ENCODE data around the gene SMIM44.

Gene SMIM44

GRCh38 chr19:3500429-3501101, 17.3 kb upstream of the SMIM44 start, which contains the start of gene DOHH:
DOHH (minus strand) TSS chr19:3500674; CDS start chr19:3496814, 3,860 bp downstream.
- peak; percentile 97 for DNase-seq (ENCODE audit: low spot score)

DNA sequence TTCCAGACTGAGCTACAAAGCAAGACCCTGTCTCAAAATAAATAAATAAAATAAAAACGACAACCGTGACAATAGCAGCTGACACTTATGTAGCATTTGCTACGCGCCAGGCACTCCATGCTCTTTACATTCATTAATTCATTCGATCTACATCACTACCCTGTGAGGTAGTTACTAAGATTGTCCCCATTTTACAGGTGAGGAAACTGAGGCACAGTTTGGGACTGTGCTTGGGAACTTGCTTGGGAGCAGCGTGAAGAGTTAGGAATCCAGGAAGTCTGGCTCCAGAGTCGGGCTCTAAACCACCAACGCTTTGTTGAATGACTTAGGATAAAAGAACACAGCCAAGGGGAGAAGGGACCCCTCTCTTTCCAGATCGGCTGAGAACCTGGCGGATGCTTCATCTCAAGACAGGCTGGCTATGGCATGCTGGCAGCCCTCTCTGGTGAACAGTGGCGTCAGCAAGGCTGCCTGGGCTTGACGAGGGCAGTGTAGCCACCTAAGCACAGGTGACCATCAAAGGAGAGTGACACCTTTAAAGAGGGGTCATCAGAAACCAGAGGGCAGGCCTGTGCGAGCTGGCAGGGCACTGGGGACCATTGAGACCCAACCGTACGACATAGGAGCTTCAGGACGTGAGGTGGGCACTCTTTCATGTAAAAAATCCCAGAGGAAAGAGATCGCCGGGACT, 16.6 kb upstream of the SMIM44 start:
- no peak for DNase-seq (ENCODE audit: low spot score)

- DNase-seq (ENCODE audit: low spot score) = no peak
Observed at GRCh38 chr19:3497757-3498520, 14.7 kb upstream of the SMIM44 start.

GRCh38 chr19:3496392-3497273, 13.4 kb upstream of the SMIM44 start:
- DNase-seq (ENCODE audit: low spot score) = no peak

- DNase-seq (ENCODE audit: low spot score) = peak; percentile 39
Observed at GRCh38 chr19:3494559-3494958, 11.3 kb upstream of the SMIM44 start.

DNA sequence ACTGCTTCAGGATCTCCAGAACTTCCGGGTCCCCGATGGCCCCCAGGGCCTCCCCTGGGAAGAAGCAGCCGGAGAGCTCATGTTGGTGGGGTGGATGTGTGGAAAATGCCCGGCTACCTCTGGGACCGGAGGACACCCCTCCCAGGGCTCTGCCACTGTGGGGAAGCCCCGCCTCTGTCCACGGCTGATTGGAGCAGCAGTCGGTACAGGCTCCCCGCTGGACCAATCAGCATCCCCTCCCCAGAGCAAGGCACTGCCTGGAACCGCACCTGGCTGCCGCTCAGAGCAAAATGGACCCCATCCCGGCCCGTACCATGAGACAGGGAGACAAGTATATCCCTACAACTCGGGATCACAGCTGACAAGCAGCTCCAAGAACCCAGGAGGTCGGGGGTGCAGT, 10.8 kb upstream of the SMIM44 start:
- peak; percentile 49 for DNase-seq (ENCODE audit: low spot score)

DNA sequence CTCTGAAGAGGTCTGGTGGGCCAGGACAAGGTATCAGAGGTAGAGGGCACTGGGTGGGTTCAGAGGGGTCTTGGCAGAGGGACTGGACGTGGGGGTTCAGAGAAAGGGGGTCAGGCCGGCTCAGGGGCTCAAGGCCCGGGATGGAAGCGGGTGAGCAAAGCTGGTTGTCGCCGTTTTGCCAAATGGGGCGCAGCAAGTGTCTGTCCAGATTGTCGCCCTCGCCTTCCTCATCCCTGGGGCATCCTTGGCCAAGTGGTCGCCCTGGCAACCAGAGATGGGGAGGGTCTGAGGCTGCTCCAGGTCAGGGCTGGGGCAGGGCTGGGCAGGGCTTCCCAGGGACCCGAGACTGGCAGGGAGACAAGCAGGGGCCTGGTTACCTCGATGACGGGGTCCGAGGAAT, 10.4 kb upstream of the SMIM44 start:
- no peak for DNase-seq (ENCODE audit: low spot score)

DNA sequence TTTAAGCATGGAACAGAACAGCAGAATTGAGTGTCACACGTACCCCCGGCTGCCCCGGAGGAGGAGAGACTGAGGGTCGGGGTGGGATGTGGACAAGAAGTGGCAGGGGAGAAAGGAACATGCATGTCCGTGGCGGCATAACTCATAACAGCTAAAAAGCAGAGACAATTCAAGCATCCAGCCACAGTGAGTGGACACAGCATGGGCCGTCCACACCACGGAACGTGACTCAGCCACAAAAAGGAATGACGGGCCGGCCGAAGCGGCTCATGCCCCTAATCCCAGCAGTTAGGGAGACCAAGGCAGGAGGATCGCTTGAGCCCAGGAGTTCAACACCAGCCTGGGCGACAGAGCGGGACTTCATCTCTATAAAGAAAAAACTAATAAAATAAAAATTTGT, 9.7 kb upstream of the SMIM44 start:
- no peak for DNase-seq (ENCODE audit: low spot score)

GRCh38 chr19:3492131-3492839, 9.0 kb upstream of the SMIM44 start:
- no peak for DNase-seq (ENCODE audit: low spot score)

DNA sequence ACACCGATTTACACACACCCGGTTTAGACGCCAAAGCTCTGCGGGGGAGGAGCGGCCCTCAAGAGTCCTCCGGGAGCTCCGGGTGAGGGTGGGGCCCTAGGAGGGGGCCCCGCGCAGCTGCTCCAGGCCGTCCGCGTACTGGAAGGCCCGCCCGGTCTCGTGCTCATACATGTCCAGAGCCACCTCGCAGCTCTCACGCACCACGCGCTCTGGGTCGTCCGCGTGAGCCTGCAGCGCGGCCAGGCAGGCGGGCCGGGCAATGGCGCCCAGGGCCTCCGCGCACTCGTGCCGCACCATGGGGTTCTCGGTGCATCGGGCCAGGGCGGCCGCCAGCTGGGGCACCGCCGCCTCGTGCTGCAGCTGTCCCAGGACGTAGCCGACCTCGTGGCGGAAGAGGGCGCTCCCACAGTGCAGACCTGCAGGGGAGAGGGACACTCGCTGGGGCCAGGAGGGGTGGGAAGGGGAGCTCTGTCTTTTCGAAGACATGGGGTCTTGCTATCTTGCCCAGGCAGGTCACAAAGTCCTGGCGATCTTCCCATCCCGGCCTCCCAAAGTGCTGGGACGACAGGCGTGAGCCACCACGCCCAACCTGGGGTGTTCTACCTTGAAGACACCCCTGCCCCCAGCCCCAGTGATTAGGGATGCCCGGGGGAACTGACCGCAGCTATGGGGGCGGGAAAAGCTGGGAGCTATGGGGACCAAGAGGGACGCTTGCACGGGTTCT, 8.3 kb upstream of the SMIM44 start:
- DNase-seq (ENCODE audit: low spot score) = no peak

DNA sequence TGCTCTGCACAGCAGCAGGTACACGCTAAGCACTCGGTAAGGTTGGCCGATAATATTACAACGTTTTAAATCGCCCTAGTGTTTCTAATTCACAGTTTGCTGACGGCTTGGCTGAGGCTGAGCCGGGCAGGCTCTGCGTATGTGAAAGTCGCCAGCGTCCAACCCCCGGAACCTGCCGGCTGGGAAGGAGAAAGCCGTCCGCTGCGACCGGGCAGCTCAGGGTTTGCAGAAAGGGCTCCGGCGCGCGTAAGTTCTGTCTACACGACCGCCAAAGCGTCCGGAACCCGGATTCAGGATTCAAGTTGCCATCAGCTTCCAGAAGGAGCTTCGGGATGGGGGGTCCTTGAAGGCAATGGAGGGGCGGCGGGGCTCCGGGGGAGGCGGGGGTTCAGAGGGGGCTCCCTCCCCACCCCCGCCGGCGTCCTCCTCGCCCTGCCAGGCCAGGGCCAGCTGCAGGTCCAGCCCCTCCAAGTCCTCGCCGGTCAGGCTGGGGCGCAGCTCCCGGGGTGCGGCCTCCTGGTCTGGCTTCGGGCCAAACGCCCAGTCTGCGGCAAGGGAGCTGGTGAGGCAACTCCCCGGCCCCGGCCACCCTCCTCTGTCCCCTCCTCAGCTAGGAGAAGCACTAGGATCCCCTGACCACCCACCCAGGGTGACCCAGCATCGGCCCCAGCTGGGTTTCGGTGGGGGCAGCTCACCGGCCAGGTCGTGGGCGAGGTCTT, 575 bp downstream of the SMIM44 start:
- DNase-seq (ENCODE audit: low spot score) = no peak

GRCh38 chr19:3481241-3482090, 1.8 kb downstream of the SMIM44 start:
- no peak for DNase-seq (ENCODE audit: low spot score)

DNA sequence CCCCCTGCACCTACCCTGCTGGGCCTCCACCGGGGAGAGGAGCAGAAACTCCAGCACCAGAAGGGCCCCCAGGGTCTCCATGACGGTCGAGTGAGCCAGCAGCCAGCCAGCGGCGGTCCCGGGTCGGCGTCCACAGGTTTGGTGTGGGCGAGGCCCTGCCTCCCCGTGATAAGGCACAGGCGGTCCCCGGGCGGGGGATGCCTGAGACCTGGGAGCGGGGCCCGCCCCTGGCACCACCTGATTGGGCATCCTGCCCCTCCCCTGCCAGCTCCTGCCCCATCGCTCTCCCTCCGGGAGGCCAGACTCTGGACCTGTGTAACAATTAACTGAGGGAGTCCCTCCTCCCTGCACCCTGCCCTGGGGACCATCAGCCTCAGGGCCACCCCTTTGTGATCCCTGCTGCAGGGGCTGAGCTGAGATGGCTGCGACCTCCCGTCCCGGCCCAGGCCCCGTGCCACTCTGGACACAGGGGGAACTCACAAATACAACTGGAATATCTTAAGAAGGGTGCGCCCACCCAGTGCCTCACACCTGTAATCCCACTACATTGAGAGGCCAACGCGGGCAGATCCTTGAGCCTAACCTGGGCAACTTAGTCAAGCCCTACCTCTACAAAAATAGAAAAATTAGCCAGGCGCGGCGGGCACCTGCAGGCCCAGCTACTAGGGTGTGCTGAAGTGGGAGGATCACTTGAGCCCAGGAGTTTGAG, 2.7 kb downstream of the SMIM44 start, which contains the start of gene SMIM24:
SMIM24 (minus strand) TSS at position 143 of the 709 bp plus-strand sequence; CDS start at position 81, 62 bp downstream.
- DNase-seq (ENCODE audit: low spot score) = no peak

GRCh38 chr19:3479834-3480215, 3.4 kb downstream of the SMIM44 start:
- no peak for DNase-seq (ENCODE audit: low spot score)

DNA sequence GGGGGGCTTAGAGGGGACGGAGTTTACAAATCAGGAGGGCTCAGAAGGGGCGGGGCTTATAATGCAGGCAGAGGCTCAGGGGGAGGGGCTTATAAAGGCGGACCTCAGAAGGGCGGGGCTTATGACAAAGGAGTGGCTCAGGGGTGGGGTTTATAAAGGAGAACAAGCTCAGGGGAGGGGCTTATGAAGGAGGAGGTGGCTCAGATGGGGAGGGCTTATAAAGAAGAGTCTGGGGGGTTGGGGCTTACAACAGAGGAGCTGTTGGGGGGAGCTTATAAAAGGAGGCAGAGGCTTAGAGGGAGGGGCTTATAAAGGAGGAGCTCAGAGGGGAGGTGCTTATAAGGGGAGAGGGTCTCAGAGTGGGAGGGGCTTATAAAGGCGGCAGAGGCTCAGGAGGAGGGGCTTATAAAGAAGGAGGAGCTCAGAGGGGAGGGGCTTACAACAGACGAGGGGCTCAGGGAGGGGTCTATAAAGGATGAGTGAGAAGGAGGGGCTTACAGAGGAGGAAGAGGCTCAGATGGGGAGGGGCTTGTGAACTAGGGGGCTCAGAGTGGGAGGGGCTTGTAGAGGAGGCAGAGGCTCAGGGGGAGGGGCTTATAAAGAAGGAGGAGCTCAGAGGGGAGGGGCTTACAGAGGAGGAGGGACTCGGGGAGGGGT, 3.9 kb downstream of the SMIM44 start:
- DNase-seq (ENCODE audit: low spot score) = peak; percentile 31

DNA sequence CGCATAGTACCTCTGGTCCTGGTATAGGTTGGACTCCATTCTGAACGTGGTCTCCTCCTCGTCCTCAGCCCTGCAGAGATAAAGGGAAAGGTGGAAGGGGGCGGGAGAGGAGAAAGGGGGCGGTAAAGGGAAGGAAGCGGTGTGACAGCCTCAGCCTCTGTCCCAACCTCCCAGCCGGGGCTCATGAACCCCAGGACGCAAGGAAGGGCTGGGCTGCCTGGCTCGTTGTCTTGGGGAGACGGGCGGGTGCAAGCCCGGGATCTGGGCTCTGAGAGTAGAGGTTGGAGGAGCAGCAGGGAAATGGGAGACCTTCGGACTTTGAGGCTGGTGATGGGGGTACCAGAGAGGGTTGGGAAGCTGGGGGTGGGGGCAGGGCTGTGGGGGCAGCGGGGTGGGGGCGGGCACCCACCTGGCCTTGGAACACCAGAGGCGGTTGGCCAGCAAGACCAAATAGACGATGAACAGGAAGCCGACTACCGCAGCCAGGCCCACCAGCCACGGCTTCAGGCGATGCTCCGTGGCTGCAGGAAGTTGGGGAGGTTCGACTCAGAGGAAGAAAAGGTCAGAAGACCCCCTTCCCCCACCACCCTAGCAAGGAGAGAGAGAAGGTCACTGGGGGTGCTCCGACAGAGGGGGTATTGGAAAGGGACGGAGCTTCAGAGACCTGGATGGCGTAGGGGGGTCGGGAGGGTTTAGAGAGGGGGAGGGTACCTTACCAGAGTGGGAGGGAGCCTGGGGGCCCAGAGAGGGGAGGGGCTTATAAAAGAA, 4.6 kb downstream of the SMIM44 start:
- no peak for DNase-seq (ENCODE audit: low spot score)

- DNase-seq (ENCODE audit: low spot score) = no peak
Observed at GRCh38 chr19:3477951-3478350, 5.3 kb downstream of the SMIM44 start.

Data from activated CD4-positive, alpha-beta T cell treated with anti-CD3 and anti-CD28 coated beads, Interleukin-2, Interleukin-4, amounts not matched to agents 100 ng/mL and 50 ng/mL, durations not matched to agents 16 hours and 8 hours (primary cell).